Measurements from ENCODE around the gene TCHH.
"Not testable (repeated sequence)": the region's sequence is repeated elsewhere in the genome, so short reads cannot be mapped to it uniquely, and the experiment has no call there.

The TCHH gene, protein sequence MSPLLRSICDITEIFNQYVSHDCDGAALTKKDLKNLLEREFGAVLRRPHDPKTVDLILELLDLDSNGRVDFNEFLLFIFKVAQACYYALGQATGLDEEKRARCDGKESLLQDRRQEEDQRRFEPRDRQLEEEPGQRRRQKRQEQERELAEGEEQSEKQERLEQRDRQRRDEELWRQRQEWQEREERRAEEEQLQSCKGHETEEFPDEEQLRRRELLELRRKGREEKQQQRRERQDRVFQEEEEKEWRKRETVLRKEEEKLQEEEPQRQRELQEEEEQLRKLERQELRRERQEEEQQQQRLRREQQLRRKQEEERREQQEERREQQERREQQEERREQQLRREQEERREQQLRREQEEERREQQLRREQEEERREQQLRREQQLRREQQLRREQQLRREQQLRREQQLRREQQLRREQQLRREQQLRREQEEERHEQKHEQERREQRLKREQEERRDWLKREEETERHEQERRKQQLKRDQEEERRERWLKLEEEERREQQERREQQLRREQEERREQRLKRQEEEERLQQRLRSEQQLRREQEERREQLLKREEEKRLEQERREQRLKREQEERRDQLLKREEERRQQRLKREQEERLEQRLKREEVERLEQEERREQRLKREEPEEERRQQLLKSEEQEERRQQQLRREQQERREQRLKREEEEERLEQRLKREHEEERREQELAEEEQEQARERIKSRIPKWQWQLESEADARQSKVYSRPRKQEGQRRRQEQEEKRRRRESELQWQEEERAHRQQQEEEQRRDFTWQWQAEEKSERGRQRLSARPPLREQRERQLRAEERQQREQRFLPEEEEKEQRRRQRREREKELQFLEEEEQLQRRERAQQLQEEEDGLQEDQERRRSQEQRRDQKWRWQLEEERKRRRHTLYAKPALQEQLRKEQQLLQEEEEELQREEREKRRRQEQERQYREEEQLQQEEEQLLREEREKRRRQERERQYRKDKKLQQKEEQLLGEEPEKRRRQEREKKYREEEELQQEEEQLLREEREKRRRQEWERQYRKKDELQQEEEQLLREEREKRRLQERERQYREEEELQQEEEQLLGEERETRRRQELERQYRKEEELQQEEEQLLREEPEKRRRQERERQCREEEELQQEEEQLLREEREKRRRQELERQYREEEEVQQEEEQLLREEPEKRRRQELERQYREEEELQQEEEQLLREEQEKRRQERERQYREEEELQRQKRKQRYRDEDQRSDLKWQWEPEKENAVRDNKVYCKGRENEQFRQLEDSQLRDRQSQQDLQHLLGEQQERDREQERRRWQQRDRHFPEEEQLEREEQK (N-terminal part only)

GRCh38 chr1:152115344-152115743 is at the start of gene TCHH:
Gene TCHH, minus strand, starts transcription at chr1:152115444. Its CDS starts 1,364 bp downstream, at chr1:152114080.
- H3K36me3 ChIP-seq (ENCODE audit: insufficient read depth, low read length), result no peaks in the 10 kb centered on the region
- no peak within 1 kb of the TSS for H3K9ac ChIP-seq (ENCODE audit: low read depth, low read length)
- no peaks in the 10 kb centered on the region for H3K9me3 ChIP-seq (ENCODE audit: control insufficient read depth, insufficient read depth, low read length)
- no peaks in the 10 kb centered on the region for H3K4me1 ChIP-seq (ENCODE audit: insufficient read depth, low read length)

- Histone ChIP-seq H3K36me3 (ENCODE audit: insufficient read depth, low read length) (no peaks in the 10 kb centered on the region), H3K9me3 (ENCODE audit: control insufficient read depth, insufficient read depth, low read length) (no peaks in the 10 kb centered on the region), H3K4me1 (ENCODE audit: insufficient read depth, low read length) (no peaks in the 10 kb centered on the region), H3K9ac (ENCODE audit: low read depth, low read length) (no peak overlapping the region)
Observed at GRCh38 chr1:152164517-152165136, 49.4 kb upstream of the TCHH start.

- no peaks in the 10 kb centered on the region for H3K36me3 ChIP-seq (ENCODE audit: insufficient read depth, low read length)
- no peak overlapping the region for H3K9ac ChIP-seq (ENCODE audit: low read depth, low read length)
- no peaks in the 10 kb centered on the region for H3K9me3 ChIP-seq (ENCODE audit: control insufficient read depth, insufficient read depth, low read length)
- H3K4me1 ChIP-seq (ENCODE audit: insufficient read depth, low read length), result no peaks in the 10 kb centered on the region
Observed at GRCh38 chr1:152162792-152163463, 47.7 kb upstream of the TCHH start.

- no peaks in the 10 kb centered on the region for H3K36me3 ChIP-seq (ENCODE audit: insufficient read depth, low read length)
- no peaks in the 10 kb centered on the region for H3K4me1 ChIP-seq (ENCODE audit: insufficient read depth, low read length)
- H3K9me3 ChIP-seq (ENCODE audit: control insufficient read depth, insufficient read depth, low read length), result no peaks in the 10 kb centered on the region
Observed at GRCh38 chr1:152160576-152160975, 45.3 kb upstream of the TCHH start.

DNA sequence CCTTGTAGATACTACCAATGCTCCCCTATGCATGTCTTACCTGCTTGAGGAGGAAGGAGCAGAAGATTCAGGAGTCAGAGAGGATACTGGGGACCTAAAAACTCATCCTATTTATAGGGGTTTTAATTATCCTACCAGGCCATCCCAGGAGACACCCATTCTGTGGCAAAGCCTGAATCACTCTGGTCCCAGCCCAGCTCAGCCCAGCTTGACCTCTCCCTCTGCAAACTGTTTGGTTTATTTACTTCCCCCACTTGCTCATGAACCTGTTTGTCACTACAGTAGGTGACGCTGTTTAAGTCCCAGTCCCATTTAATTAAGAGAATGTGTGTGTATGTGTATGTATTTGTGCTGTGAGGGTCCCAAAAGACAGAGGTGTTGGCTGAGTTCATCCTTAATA is 43.9 kb upstream of the TCHH start, which contains the start of gene RPTN:
Gene RPTN, minus strand, starts transcription at position 85 of the 400 bp plus-strand sequence. CDS start 1,339 bp downstream, outside the sequence.
- H3K9me3 ChIP-seq (ENCODE audit: control insufficient read depth, insufficient read depth, low read length), result no peaks in the 10 kb centered on the region
- no peak within 1 kb of the TSS for H3K9ac ChIP-seq (ENCODE audit: low read depth, low read length)
- H3K36me3 ChIP-seq (ENCODE audit: insufficient read depth, low read length), result no peaks in the 10 kb centered on the region
- no peaks in the 10 kb centered on the region for H3K4me1 ChIP-seq (ENCODE audit: insufficient read depth, low read length)

More at GRCh38 chr1:152160576-152160975, 45.3 kb upstream of the TCHH start:
- no peak overlapping the region for H3K9ac ChIP-seq (ENCODE audit: low read depth, low read length)

GRCh38 chr1:152153996-152154395 is 38.8 kb upstream of the TCHH start:
- Histone ChIP-seq H3K36me3 (ENCODE audit: insufficient read depth, low read length) (no peaks in the 10 kb centered on the region), H3K4me1 (ENCODE audit: insufficient read depth, low read length) (no peaks in the 10 kb centered on the region), H3K9me3 (ENCODE audit: control insufficient read depth, insufficient read depth, low read length) (no peaks in the 10 kb centered on the region), H3K9ac (ENCODE audit: low read depth, low read length) (no peak overlapping the region)

DNA sequence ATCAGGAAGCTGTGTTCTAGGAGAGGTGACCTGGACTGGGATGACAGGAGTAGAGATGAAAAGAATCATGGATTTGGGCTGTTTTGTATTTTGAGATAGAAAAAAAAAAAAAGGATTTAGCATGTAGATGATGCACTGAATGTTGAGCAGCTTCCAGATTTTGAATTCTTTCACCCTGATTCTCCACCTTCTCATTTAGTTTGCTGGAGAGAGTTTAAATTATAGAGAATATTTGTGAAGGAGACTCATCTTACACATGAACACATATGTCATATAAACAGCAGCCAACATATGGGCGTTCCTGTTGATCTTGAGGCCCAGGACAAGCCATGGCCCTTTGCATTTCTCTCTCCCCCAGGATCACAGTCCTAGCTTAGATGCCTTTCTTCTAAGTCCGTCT is 36.4 kb upstream of the TCHH start:
- Histone ChIP-seq H3K36me3 (ENCODE audit: insufficient read depth, low read length) (no peaks in the 10 kb centered on the region), H3K4me1 (ENCODE audit: insufficient read depth, low read length) (no peaks in the 10 kb centered on the region), H3K9ac (ENCODE audit: low read depth, low read length) (no peak overlapping the region), H3K9me3 (ENCODE audit: control insufficient read depth, insufficient read depth, low read length) (peaks cover 4% of the 10 kb centered on the region; the same call in 1 of the 2 replicates)

DNA sequence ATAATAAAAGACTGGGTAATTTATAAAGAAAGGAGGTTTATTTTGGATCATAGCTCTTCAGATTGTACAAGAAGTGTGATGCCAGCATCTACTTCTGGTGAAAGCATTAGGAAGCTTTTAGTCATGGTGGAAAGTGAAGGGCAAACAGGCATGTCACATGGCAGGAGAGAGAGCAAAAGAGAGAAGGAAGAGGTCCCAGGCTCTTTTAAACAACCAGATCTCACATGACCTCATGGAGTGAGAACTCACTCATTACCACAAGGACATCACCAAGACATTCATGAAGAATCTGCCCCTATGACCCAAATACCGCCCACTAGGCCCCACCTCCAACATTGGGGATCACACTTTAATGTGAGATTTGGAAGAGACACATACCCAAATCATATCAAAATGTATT is 33.7 kb upstream of the TCHH start:
- no peaks in the 10 kb centered on the region for H3K36me3 ChIP-seq (ENCODE audit: insufficient read depth, low read length)
- H3K9ac ChIP-seq (ENCODE audit: low read depth, low read length), result no peak overlapping the region
- H3K9me3 ChIP-seq (ENCODE audit: control insufficient read depth, insufficient read depth, low read length), result peaks cover 7% of the 10 kb centered on the region
- H3K4me1 ChIP-seq (ENCODE audit: insufficient read depth, low read length), result no peaks in the 10 kb centered on the region

DNA sequence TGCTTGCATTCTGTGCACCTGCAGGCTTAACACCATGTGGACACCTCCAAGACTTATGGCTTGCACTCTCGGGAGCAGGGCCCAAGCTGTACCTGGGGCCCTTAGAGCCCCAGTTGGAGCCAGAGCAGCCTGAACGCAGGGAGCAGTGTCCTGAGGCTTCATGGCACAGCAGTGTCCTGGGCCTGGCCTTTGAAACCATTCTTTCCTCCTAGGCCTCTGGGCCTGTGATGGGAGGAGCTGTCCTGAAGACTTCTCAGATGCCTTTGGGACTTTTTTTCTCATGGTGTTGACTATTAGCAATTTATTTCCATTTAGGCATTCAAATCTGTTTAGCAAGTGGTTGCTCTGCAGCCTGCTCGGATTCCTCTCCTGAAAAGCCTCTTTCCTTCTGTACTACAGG is 32.8 kb upstream of the TCHH start:
- Histone ChIP-seq H3K4me1 (ENCODE audit: insufficient read depth, low read length) (no peaks in the 10 kb centered on the region), H3K9me3 (ENCODE audit: control insufficient read depth, insufficient read depth, low read length) (peaks cover 7% of the 10 kb centered on the region), H3K9ac (ENCODE audit: low read depth, low read length) (no peak overlapping the region), H3K36me3 (ENCODE audit: insufficient read depth, low read length) (no peaks in the 10 kb centered on the region)

GRCh38 chr1:152145769-152146168 is 30.5 kb upstream of the TCHH start:
- Histone ChIP-seq H3K4me1 (ENCODE audit: insufficient read depth, low read length) (no peaks in the 10 kb centered on the region), H3K9me3 (ENCODE audit: control insufficient read depth, insufficient read depth, low read length) (peaks cover 7% of the 10 kb centered on the region), H3K36me3 (ENCODE audit: insufficient read depth, low read length) (no peaks in the 10 kb centered on the region), H3K9ac (ENCODE audit: low read depth, low read length) (no peak overlapping the region)

GRCh38 chr1:152144674-152145183 is 29.5 kb upstream of the TCHH start:
- not testable (repeated sequence) for H3K9me3 ChIP-seq (ENCODE audit: control insufficient read depth, insufficient read depth, low read length); H3K4me1 ChIP-seq (ENCODE audit: insufficient read depth, low read length); H3K9ac ChIP-seq (ENCODE audit: low read depth, low read length); H3K36me3 ChIP-seq (ENCODE audit: insufficient read depth, low read length)

DNA sequence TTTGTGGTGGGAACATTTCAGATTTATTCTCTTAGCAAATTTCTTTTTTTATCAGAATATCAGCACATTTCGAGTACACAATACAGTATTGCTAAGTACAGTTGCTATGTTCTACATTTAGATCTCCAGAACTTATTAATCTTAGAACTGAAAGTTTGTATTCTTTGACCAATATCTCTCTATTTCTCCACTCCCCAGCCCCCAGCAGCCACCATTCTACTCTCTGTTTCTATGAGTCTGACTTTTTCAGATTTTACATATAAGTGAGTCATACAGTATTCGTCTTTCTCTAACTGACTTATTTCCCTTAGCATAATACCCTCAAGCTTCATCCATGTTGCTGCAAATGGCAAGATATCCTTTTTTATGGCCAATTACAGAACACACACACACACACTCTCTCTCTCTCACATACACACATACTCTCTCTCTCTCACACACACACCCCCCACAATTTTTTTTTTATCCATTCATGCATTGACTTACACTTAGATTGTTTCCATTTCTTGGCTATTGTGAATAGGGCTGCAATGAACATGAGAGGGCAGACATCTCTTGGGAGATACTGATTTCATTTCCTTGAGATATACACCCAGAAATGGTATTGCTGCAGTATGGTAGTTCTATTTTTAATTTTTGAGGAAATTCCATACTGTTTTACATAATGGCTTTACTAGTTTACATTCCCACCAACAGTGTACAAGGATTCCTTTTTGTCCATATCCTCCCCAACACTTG is 28.1 kb upstream of the TCHH start:
- Histone ChIP-seq H3K9me3 (ENCODE audit: control insufficient read depth, insufficient read depth, low read length) (peaks cover 7% of the 10 kb centered on the region; the same call in 1 of the 2 replicates), H3K36me3 (ENCODE audit: insufficient read depth, low read length) (no peaks in the 10 kb centered on the region), H3K9ac (ENCODE audit: low read depth, low read length) (no peak overlapping the region), H3K4me1 (ENCODE audit: insufficient read depth, low read length) (no peaks in the 10 kb centered on the region)

All from ES-I3 (cell line).